DMS153 (cell line): ENCODE results near the gene MGAT5.
"Not testable (repeated sequence)": the region's sequence is repeated elsewhere in the genome, so short reads cannot be mapped to it uniquely, and the experiment has no call there.

Source experiments
- DNase-seq: peaks from one replicate; lab custom pipeline; 2025; lab: John Stamatoyannopoulos, UW

MGAT5 gene

DNA sequence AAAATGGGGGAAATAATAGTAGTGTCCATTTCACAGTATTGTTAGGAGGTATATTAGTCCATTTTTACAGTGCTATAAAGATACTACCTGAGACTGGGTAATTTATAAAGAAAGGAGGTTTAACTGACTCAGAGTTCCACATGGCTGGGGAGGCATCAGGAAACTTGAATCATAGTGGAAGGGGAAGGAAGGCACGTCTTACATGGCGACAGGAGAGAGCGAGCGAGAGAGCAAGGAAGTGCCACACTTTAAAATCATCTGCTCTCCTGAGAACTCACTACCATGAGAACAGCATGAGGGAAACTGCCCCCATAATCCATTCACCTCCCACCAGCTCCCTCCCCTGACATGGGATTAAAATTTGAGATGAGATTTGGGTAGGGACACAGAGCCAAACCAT, 23.4 kb downstream of the MGAT5 start:
- DNase-seq, result no peak

GRCh38 chr2:134278553-134278952, 24.7 kb downstream of the MGAT5 start:
- no peak for DNase-seq

DNA sequence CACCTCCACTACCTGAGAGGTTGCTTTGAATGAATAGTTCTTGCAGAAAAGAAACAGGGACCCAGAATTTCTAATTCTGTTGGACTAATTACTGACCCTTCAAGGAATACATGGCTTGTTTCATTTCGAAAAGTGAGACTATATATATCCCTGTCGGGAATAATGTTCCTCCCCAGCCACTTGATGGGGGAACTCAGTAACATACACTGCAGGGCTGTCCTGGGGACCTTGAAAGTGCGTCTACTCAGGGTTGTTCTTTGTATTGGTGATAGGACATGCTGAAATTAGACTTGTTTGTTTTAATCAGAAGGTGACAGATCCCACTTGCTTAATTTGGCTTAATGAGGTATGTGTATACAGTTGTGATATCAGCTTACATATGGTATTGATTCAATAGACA, 25.5 kb downstream of the MGAT5 start:
- DNase-seq, result no peak

DNA sequence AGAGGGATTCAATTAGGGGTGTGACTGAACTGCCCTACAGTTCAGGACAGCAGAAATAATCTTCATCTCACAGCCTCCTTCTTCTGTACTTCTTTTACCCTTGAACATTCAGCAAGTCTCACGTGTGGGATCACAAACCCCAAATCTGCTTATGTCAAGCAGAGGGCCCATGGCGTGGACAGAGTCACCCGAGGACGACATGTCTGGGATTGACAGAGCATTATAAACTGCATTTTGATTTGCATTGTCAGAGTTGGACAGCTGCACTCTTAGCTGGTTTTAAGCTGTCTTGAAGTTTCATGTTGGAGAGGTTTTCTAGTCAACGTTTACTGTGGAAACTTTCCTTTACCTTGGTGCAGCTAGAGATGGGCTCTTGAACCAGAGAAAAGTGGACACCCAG, 26.4 kb downstream of the MGAT5 start:
- no peak for DNase-seq

DNA sequence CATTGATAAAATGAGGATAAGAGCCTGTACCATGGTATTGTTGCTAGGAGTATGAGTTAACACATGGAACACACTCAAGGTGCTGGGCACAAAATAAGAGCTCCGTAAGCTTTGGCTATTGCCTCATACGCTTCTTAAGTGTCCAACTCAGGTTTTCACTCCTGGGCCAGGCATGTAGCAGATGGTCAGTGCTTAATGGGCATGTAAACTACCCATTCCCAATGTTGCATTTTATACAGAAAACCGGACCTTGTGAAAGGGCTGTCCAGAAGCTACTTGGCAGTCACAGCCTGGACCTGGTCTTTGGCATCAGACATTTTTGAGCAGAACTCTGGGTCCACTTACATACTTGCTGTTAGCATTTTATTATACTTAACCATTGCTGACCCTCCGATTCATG, 26.9 kb downstream of the MGAT5 start:
- no peak for DNase-seq

DNA sequence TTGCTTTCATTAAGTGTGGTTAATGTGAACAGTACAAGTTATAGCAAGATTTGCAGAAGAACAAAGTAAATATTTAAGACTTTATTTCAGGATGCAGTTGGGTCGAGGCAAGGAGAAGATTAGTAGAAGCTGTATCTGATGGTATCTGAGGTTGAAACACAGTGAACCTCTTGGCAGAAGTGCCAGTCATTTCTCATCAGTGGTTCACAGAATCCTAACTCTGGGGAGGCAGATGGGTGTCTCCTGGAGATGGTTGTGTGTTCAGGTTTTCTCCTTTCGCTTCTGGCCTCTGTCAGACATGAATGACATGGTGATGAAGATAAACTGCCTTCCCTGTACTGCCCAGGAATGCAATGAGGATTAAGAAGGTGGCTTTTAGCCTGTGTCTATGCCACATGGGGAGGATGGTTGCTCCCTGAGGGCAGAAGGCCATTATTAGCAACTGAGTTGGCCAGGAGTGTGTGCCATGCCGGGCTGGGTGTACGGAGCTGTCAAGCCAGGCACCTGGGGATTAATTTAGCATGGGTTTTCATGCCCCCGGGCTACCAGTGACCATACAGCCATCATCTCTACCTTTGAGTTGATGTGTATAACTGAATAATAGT, 28.0 kb downstream of the MGAT5 start:
- no peak for DNase-seq

DNA sequence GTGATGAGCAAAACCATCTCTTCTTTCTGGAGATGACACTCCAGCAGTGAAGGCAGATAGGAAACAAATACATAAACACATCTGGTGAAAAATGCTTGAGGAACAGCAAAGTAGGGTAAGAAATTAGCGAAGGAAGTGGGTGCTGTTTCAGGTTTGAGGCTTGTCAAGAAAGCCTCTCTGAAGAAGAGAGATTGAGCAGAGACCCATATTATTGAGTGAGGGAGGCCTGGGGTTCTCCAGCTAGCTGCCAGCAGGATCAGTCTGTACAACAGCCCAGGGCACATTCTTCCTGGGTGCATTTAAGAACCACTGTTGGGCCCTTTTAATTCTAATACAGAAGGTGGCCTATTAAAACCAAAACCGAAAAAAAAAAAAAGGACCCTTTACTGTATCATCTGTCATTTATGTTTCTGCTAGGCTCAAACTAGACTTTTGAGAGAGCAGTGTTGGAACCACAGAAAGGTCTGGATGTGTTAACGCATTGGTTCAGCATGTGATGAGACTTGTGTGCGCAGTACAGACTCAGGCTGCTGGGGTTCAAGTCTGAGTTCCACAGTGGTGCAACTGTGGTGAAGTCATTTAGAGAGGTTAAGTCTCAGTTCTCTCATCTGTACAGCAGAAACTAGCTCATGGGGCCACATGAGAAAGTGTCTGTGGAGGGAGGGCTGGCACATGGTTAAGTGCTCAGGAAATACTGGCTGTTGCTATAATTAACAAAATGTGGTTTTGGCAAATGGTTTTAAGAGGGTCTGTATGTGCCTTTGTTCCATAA, 28.9 kb downstream of the MGAT5 start:
- no peak for DNase-seq

DNA sequence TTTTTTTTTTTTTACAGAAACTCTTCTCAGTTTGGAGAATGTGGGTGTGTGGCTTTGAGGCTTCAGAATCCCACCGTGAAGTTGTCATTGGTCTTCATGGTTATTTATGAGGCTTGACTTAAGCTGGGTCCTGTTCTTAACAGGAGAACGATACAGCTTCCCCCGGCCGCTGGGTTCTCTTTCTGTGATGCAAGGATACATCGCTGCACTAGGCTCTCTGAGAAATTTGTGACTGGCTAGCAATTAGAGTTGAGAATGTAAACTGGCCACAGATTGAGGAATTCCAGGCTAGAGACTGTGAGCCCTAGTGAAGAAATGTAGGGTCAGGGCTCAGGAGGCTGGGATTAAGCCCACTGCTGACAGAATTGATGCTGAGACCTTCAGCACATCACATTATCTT, 29.8 kb downstream of the MGAT5 start:
- DNase-seq, result no peak

- no peak for DNase-seq
Measured at GRCh38 chr2:134284119-134284670, 30.3 kb downstream of the MGAT5 start.

DNA sequence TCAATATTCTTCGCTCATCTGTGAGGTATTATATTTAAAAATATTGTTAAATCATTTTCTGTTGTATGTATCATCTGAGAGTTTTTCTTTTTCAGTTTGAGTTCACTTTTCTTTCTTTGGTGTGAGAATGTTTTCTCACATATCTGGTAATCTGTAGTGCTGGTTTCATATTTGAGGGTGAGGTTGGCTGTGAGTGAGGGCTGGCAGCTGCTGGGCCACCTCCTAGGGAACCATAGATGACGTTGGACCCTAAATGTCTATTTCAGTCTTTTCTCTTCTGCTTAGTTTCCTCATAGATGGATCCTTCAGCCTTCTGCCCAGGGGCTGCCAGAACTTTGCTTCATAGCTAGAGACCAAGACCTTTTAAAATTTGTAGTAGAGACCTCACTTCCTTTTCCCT, 33.5 kb downstream of the MGAT5 start:
- no peak for DNase-seq

DNA sequence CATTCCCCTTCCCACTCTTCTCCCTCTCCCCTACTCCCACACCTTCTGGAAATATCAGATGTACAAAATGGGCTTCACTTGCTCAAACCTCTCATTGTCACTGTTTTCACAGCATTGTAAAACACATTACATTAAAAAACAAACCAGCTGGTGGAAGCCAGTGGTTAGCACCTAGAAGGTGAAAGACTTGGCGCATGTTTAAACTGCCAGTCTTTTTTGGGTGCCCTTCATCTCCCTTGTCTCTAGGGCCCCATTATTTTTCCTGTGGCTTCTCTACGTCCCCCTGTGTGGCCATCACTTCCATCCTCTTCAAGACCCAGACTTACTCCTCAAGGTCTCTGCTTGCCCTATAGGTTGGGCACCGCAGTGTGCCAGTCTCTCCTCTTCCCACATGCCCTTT, 34.9 kb downstream of the MGAT5 start:
- DNase-seq, result no peak

- DNase-seq, result no peak
Measured at GRCh38 chr2:134289225-134289624, 35.4 kb downstream of the MGAT5 start.

DNA sequence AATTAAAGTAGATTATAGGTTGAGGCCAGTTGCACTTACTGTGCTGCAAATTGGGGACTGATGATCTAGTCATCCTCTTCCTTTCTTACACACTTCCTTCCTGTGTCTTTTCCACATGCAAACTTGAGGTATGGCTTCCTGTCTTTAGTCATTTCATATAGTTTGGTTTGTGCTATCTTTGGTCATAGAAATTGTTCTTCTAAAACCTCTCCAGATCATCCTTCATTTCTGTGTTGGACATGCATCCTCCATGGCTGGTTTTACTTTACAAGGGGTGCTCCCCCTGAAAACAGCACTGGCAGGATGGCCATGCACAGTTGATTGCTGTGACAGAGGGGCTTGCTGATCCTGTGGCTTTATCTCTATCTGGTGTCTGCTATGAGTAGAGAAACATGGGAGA, 36.5 kb downstream of the MGAT5 start:
- DNase-seq, result no peak

DNA sequence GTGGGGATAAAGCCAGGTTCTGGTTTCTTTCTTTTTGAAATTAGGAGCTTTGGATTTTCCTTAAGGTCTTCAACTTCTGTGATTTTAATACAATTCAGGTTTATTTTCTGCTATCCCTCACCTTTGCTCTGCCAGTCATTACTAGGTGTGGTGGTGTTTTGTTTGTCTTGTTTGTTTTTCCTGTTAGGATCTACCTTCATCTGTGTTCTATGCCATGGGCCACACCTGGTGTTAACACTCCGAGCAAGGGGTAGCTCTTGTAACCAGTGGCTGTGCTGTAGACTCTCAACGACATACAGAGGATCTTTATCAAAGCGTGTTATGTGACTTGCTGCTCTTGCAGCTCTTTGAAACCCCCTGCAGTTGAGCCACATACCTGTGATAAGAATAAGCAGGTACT, 38.6 kb downstream of the MGAT5 start:
- DNase-seq, result no peak

DNA sequence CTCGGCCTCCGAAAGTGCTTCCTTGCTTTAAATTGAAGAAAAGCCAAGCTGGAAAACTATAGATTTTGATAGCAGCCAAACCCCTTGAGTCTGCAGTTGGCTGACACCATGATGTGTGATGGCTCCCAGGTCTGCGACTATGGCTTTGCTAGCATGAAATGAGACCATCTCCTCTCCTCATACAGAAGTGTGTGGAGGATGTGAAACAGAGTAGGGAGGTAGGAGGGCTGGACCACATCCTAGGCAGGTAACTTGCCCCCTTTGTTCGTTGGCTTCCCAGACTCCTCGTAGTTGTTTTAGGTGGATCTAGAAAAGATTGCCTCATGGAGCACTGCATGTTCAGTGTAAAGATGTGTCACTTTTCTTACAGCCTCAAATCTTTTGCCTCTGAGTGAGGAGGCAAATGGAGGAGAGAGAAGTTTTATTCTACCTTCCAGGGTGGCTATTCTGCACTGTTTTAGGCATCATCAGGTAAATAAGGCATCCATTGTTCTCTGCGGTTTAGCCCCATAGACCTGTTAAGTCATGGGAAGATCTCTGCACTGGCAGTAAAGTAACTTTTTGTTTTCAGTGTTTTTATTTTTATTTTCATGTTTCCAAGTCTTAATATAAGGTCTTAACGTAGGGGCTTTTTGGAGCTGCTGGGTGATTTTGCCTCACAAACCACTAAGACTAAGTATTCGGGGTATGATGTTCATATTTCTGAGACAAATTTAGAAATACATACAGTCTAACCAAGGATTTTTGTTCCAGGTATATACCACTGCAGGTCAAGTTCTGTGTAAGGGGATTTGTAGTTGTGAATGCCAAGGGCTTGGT, 40.1 kb downstream of the MGAT5 start:
- no peak for DNase-seq

DNA sequence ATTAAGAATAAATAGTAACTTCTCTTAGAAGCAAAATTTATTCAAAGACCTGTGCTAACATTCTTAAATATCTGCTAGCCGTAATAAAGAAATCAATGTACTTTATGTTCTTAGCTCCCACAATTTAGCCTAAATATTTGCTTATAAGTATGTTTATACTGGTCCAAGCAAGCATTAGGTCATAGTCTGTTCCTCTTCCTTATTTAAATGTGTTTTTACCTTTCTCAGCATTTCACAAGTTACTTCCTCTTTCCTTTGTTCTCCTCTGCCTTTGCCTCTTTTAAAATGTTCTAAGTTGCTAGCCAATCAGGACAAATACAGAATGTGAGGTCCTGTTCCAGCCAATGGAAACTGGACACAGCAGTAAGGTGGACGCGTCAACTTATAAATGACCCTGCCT, 40.7 kb downstream of the MGAT5 start:
- not testable (repeated sequence) for DNase-seq

GRCh38 chr2:134295441-134295840, 41.6 kb downstream of the MGAT5 start:
- DNase-seq, result no peak

DNA sequence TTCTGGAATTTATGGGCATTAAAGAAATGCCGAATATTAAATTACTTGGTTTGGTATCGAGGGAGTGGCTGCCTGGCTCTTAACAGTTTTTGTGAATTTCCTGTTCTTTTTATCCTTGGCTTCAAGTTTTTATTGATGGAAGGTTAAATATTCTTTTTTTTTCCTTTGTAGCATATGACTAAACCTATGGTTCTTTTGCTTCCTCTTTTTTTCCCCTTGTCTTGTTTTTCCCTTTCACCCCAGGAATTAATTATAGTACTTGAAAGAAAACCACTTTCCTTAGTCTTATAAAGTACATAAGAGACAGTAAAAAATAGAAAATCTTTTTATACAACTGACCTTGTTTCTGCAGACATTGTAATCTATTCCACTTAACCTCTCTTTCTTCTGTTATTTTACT, 42.4 kb downstream of the MGAT5 start:
- DNase-seq, result no peak

DNA sequence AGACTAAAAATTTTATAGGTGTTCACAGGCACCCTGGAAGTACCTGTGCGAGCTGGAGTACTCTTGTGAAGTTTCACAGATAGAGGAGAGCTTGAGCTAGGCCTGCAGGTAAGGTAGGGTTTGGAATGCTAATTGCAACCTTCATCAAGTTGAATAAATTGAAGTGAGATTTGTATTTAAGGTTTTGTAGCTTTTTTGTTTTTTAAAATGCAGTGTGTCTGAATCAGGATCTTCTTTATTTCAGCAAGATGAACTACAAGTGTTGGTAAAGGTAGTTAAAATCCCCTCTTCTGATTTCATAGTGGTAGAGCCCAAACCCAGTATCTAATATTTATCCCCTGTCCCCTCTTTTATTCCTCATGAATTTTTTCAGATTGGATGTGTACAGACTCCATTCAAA, 45.5 kb downstream of the MGAT5 start:
- no peak for DNase-seq

DNA sequence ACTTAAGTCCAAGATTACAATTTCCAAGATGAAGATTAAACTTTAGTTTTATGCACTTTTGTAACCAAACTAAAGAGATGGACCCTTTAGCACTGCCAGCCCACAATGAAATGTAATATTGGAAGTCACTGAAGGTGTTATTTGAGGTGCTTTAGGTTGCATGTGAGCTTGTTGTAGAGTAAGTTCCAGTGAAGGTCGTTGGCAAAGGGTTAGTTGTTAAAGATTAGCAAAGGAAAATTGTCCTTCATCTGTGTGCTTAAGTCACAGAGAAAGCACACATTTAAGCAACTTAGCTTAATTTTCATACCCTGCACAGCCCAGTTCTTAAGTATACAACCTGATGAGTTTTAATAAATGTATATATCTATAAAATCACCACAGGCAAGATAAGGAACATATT, 46.7 kb downstream of the MGAT5 start:
- no peak for DNase-seq

GRCh38 chr2:134301099-134301927, 47.4 kb downstream of the MGAT5 start:
- DNase-seq, result no peak

GRCh38 chr2:134301928-134302260, 48.0 kb downstream of the MGAT5 start:
- DNase-seq, result no peak
